Neural crest cell (in vitro differentiated cells): ENCODE data around the gene MKRN2. TPM values are rescaled to one million over a fixed set of nuclear protein-coding genes. Genes with fewer than 3 reads are reported as not detected.
"Not testable (repeated sequence)": the region's sequence is repeated elsewhere in the genome, so short reads cannot be mapped to it uniquely, and the experiment has no call there.

Experiments used
- DNase-seq: peaks from one replicate; pipeline ENCODE4 v3.0.0; 2021; ENCODE audit warnings: low read depth, mixed read lengths, low spot score
- H3K27ac Mint-ChIP-seq: one replicate; pipeline ENCODE4 v1.8.0; 2021; ENCODE audit warnings: mild to moderate bottlenecking, mixed read lengths; ENCODE audit not compliant: unreplicated experiment
- H3K27me3 Mint-ChIP-seq: 2 replicates; pipeline ENCODE4 v1.8.0; 2021; ENCODE audit warnings: low read depth, mild to moderate bottlenecking, mixed read lengths
- H3K36me3 Mint-ChIP-seq: 2 replicates; pipeline ENCODE4 v1.8.0; 2021; ENCODE audit warnings: low read depth, mild to moderate bottlenecking, mixed read lengths
- H3K4me1 Mint-ChIP-seq: 2 replicates; pipeline ENCODE4 v1.8.0; 2021; ENCODE audit warnings: mixed read lengths
- H3K4me3 Mint-ChIP-seq: one replicate; pipeline ENCODE4 v1.8.0; 2021; ENCODE audit warnings: mild to moderate bottlenecking, mixed read lengths
- H3K9me3 Mint-ChIP-seq: 2 replicates; pipeline ENCODE4 v1.8.0; 2021; ENCODE audit warnings: mixed read lengths
- total RNA-seq: library from RNA; stranded (reverse); gene quantifications from 2 replicates; pipeline ENCODE4 v1.2.1, GENCODE V29; 2021
- TF ChIP-seq, protein P1 (sequence below): fragments of 200-600 bp; sonication (generic); conservative IDR thresholded peaks from 2 replicates; pipeline ENCODE4 v1.5.0; 2021; ENCODE audit warnings: antibody characterized with exemption, mild to moderate bottlenecking

MKRN2 gene
- total RNA-seq, 1 donor from 2014 or later: 25.8 TPM

DNA sequence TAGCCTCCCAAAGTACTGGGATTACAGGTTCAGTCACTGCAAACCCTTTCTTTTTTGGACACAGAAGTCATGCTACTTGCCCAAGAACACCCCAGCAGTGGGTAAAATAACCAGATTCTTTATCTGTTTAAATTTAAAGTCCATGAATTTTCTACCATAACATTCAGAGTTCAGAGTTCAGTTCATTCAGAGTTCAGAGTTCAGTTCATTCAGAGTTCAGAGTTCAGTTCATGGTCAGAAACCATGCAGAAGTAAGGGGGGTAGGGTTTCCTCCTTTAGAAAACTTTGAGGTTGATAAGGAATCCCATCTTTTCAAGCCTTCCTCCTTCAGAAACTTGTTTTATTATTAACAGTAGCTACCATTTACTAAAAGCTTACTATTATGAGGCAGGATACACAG lies 63.8 kb downstream of the MKRN2 start:
- Mint-ChIP-seq H3K4me3 (no peak overlapping the region), H3K36me3 (peaks cover 11% of the 10 kb centered on the region), H3K4me1 (peaks cover 18% of the 10 kb centered on the region), H3K27ac (no peak overlapping the region), H3K27me3 (no peaks in the 10 kb centered on the region), H3K9me3 (no peaks in the 10 kb centered on the region)
- TF ChIP-seq, protein P1, sequence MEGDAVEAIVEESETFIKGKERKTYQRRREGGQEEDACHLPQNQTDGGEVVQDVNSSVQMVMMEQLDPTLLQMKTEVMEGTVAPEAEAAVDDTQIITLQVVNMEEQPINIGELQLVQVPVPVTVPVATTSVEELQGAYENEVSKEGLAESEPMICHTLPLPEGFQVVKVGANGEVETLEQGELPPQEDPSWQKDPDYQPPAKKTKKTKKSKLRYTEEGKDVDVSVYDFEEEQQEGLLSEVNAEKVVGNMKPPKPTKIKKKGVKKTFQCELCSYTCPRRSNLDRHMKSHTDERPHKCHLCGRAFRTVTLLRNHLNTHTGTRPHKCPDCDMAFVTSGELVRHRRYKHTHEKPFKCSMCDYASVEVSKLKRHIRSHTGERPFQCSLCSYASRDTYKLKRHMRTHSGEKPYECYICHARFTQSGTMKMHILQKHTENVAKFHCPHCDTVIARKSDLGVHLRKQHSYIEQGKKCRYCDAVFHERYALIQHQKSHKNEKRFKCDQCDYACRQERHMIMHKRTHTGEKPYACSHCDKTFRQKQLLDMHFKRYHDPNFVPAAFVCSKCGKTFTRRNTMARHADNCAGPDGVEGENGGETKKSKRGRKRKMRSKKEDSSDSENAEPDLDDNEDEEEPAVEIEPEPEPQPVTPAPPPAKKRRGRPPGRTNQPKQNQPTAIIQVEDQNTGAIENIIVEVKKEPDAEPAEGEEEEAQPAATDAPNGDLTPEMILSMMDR: no peak
- no peak for DNase-seq

DNA sequence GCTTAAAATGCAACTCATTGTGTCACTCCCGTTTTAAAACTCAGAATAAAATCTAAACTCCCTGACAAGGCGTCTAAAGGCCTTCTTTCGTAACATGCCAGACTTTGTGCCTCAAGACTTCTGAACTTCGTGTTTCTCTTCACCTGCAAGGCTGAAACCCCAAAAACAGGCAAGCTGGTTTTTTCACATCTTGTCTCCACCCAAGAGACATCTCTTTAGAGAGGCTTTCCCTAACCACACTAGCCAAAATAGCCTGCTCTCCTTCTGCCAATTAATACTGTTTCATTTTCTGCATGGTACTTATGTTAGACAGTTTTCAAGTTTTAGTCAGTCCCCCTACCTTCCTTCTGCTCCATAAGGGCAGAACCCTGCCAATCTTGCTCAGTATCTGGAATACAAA lies 65.4 kb downstream of the MKRN2 start:
- peaks cover 18% of the 10 kb centered on the region for H3K4me1 Mint-ChIP-seq
- H3K9me3 Mint-ChIP-seq: no peaks in the 10 kb centered on the region
- peaks cover 7% of the 10 kb centered on the region for H3K36me3 Mint-ChIP-seq
- H3K27ac Mint-ChIP-seq: no peak overlapping the region
- no peak overlapping the region for H3K4me3 Mint-ChIP-seq
- H3K27me3 Mint-ChIP-seq: no peaks in the 10 kb centered on the region
- DNase-seq: no peak
- TF ChIP-seq, protein P1: no peak

GRCh38 chr3:12624056-12624455 lies 67.2 kb downstream of the MKRN2 start:
- Mint-ChIP-seq H3K27me3 (no peaks in the 10 kb centered on the region), H3K27ac (no peak overlapping the region)

DNA sequence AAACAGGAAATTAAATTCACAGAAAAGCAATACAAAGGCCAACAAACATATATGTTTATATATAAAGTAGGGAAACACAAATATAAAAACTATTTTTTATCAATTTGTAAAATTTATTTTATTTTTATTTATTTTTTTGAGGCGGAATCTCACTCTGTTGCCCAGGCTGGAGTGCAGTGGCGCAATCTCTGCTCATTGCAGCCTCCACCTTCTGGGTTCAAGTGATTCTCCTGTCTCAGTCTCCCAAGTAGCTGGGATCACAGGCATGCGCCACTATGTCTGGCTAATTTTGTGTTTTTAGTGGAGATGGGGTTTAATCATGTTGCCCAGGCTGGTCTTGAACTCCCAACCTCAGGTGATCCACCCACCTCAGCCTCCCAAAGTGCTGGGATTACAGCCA lies 68.1 kb downstream of the MKRN2 start:
- H3K27me3 Mint-ChIP-seq, H3K27ac Mint-ChIP-seq, H3K9me3 Mint-ChIP-seq, H3K36me3 Mint-ChIP-seq, H3K4me3 Mint-ChIP-seq, DNase-seq: not testable (repeated sequence)
- H3K4me1 Mint-ChIP-seq: peaks cover 18% of the 10 kb centered on the region

More at GRCh38 chr3:12624056-12624455, 67.2 kb downstream of the MKRN2 start:
- Mint-ChIP-seq H3K36me3 (no peaks in the 10 kb centered on the region), H3K9me3 (no peaks in the 10 kb centered on the region), H3K4me1 (peaks cover 18% of the 10 kb centered on the region), H3K4me3 (no peak overlapping the region)
- TF ChIP-seq, protein P1: no peak
- no peak for DNase-seq

DNA sequence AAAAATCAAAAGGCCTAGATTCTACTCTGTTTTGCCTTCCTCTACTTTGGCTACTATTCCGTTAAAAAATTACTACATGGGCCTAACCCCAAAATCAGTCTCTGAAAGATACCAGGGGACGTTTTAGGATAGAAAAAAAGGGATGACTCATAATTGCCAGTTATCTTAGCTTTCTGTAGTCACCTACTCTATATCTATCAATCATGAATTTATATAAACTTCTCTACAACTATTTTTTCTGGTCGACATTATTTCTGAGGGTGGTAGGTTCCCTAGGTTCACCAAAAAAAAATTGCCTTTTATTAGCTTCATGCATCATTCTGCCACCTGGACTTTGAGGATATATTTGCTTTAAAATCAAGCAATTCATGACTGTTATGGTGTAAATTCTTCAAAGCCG lies 70.5 kb downstream of the MKRN2 start:
- no peaks in the 10 kb centered on the region for H3K36me3 Mint-ChIP-seq
- no peak overlapping the region for H3K4me3 Mint-ChIP-seq
- TF ChIP-seq, protein P1: no peak
- no peaks in the 10 kb centered on the region for H3K27me3 Mint-ChIP-seq
- no peaks in the 10 kb centered on the region for H3K9me3 Mint-ChIP-seq
- H3K27ac Mint-ChIP-seq: no peak overlapping the region
- peaks cover 23% of the 10 kb centered on the region for H3K4me1 Mint-ChIP-seq
- no peak for DNase-seq

GRCh38 chr3:12628813-12629212 lies 71.9 kb downstream of the MKRN2 start:
- no peak for DNase-seq
- TF ChIP-seq, protein P1: no peak
- Mint-ChIP-seq H3K4me1 (peaks cover 26% of the 10 kb centered on the region), H3K27me3 (no peaks in the 10 kb centered on the region), H3K4me3 (no peak overlapping the region), H3K27ac (no peak overlapping the region), H3K9me3 (no peaks in the 10 kb centered on the region), H3K36me3 (no peaks in the 10 kb centered on the region)
